Activated T-helper 1 cell treated with Interleukin-2 at 50 U/mL for 16 hours (primary cell): ENCODE results near the gene NHLRC4.
A peak's percentile ranks its signal among the peaks of the same experiment; 100 is the strongest.

ENCODE experiments used
- DNase-seq: peaks from one replicate; pipeline ENCODE4 v3.0.0-alpha.2; 2020; ENCODE audit warnings: low read depth

The NHLRC4 gene

GRCh38 chr16:565419-566330 is 1.1 kb upstream of the NHLRC4 start:
- DNase-seq = no peak

- DNase-seq = no peak
Observed at GRCh38 chr16:567373-568256, 810 bp downstream of the NHLRC4 start.

GRCh38 chr16:568401-569258 is 1.8 kb downstream of the NHLRC4 start:
- no peak for DNase-seq

DNA sequence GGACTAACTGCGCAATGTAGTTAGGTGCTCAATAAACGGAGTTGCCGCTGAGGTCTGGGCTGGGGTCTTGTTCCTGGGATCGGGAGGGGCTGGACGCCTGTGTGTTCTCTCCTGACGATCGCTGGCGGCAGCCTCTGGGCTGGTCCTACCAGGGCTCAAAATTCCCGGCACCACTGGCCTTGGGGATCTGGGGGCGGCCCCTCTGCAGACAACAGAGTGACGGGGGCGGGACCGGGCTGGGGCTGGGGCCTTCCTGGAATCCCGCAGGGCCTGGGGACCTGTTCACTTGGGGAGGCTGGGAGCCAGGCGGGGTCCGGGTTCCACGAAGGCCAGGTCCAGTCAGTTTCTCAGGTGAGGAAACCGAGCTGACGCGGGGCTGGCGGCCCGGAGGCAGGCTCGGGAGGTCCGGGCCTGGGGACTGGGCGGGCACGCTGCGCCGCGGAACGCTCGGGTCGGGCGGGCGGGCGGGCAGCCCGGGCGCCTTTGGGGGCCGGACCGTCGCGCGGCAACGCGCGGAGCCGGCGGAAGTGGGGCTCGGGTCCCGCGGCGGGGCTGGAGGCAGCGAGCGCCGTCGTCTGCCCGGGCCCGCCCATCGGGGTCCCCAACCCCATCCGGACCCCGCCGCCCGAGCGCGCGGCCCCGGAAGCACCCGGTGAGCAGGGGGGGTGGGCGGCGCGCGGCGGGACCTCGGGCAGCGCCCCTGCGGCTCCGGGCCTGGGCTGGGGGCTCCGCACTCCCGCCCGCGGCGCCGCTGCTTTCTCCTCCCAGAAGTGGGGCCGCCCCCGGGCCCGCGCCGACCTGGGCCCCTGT is 2.8 kb downstream of the NHLRC4 start, which contains the start of gene PIGQ:
PIGQ (plus strand) TSS at position 524 of the 810 bp plus-strand sequence. CDS start 4,107 bp downstream, outside the sequence.
- peak; percentile 59 for DNase-seq

GRCh38 chr16:572865-573650 is 6.3 kb downstream of the NHLRC4 start:
- DNase-seq = no peak

- DNase-seq = no peak
Observed at GRCh38 chr16:574021-574760, 7.4 kb downstream of the NHLRC4 start.

DNA sequence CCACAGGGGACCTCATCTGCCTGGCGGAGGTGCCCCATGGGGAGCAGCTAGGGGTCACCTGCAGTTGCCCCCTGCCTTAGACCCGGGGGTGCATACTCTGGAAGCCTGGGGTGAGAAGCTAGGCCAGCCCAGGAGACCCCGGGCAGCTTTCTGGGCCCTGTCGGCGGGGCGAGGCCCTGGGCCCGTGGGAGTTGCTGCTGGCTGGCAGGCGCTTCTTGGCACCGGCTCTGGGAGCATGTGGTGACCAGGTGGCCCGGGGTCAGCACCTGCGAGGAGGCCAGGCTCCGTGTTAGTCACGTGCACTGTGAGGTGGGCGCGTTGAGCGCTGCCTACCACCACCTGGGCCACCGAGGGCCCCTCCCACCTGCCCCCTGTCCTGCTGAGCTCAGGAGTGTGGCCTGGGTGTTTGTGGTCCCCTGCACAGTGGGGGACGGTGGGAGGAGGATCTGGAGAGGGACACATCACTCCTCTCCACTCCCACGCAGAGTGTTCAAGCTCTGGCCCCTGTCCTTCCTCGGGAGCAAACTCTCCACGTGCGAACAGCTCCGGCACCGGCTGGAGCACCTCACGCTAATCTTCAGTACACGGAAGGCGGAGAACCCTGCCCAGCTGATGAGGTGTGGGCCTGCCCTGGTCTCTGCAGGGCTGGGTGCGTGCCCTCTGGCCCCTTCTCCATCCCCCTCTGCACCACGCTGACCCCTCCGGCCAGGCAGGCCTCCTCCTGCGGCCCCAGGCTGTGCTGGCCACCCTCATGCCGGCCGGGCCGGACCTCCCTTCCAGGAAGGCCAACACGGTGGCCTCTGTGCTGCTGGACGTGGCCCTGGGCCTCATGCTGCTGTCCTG is 8.8 kb downstream of the NHLRC4 start:
- DNase-seq = no peak

- no peak for DNase-seq
Observed at GRCh38 chr16:576197-576822, 9.5 kb downstream of the NHLRC4 start.

DNA sequence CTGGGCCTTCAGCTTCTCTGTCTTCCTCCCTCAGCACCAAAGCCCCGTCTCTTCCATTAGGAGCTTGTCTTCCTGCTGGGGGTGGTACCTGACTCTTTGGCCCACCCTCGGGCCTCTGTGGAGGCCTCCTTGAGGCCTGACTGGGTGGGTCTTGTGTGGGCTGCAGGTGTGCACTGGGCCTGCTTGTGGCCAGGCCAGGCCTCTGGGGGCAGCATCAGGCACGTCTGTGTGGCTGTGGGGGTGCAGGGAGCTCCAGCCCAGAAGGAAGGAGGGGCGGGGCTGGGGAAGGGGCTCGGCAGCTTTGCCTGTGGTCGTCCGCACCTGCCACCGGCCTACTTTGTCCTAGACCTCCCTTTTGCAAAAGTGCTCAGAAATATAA is 10.0 kb downstream of the NHLRC4 start:
- no peak for DNase-seq

DNA sequence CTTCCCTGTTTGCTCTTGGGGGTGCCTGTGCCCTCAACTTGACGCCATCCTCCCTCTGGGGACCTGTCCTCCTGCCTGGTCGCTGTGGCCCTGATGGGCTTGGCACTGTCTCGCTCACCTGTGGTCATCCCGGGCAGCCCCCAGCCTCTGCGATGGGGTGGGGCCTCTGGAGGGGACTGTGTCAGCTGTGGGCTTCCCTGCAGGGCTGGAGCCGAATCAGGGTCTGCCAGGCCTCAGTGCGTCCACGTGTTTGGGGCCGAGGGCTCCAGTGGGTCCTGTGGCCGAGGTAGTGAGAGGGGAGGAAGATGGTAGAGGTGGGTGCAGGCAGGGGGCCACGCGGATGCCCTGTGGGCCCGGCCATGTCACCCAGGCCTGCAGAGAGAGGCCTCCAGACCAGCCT is 11.0 kb downstream of the NHLRC4 start:
- DNase-seq = no peak

- DNase-seq = no peak
Observed at GRCh38 chr16:578232-578869, 11.5 kb downstream of the NHLRC4 start.

DNA sequence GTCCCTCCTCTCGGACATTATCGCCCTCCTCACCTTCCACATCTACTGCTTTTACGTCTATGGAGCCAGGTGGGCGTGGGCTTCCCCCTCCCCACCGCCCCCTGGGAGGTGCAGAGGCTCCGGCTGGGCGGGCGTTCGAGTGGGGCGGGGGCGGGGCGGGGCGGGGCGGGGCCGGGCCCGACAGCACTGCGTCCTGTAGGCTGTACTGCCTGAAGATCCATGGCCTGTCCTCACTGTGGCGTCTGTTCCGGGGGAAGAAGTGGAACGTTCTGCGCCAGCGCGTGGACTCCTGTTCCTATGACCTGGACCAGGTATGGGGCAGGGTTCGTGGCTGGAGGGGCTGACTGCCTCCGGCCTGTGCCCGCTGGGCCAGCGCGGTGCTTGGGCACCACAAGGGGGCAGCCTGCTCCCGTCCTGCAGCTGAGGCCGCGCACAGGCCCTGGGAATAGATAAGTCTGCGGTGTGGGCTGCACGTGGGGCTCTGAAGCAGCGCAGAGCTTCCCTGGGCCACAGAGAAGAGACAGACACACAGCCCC is 12.1 kb downstream of the NHLRC4 start:
- peak; percentile 33 for DNase-seq

GRCh38 chr16:580141-580945 is 13.5 kb downstream of the NHLRC4 start:
- DNase-seq = no peak

DNA sequence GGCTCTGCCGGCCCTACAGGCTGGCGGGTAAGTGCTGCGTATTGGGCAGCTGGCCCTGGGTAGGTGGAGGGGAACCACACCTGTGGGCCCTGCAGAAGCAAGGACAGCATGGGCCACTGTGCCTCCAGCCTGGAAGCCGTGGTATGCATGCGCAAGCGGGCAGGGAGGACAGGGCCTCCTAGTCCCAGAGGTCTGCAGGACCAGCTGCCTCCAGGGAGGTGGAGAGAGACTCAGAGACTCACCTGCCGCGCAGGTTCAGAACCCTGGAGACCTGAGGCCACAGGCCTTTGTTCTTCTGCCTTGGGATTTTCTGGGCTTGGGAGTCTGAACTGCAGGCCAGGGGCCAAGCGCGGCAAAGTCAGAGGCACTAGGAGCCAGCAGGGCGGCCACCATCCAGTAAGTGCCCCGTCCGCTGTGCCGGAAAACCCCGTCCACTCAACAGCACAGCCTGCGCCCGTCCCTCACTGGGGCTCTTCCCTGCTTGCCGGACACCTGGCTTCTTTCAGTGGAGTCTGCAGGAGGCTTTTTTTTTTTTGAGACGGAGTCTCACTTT is 14.2 kb downstream of the NHLRC4 start:
- no peak for DNase-seq

GRCh38 chr16:582218-582613 is 15.4 kb downstream of the NHLRC4 start:
- DNase-seq = no peak
